Fibroblast of lung (primary cell): Measurements from ENCODE around the gene KYAT1. TPM values are rescaled to one million over a fixed set of nuclear protein-coding genes. Genes with fewer than 3 reads are reported as not detected.

ENCODE experiments used
- DNase-seq, 2 donors: peaks; one replicate each; pipeline versions ENCODE4 v3.0.0 to v3.0.0-alpha.2; 2010; ENCODE audit warnings: low read depth in 2 of 2
- H2AFZ ChIP-seq: 2 replicates; pipeline ENCODE4 v1.5.1; 2012; ENCODE audit warnings: low read length, control low read depth, inconsistent platforms
- H3K27ac ChIP-seq: 2 replicates; pipeline ENCODE4 v1.5.1; 2011; ENCODE audit warnings: low read length, control low read depth; ENCODE audit not compliant: insufficient read depth
- H3K27me3 ChIP-seq: 2 replicates; pipeline ENCODE4 v1.5.1; 2011; ENCODE audit warnings: mild to moderate bottlenecking, low read length; ENCODE audit not compliant: control insufficient read depth, insufficient read depth
- H3K36me3 ChIP-seq: 2 replicates; pipeline ENCODE4 v1.5.1; 2011; ENCODE audit warnings: low read length; ENCODE audit not compliant: control insufficient read depth, insufficient read depth
- H3K4me1 ChIP-seq: 2 replicates; pipeline ENCODE4 v1.5.1; 2011; ENCODE audit warnings: low read length; ENCODE audit not compliant: control insufficient read depth, insufficient read depth; ENCODE audit errors: extremely low read depth
- H3K4me2 ChIP-seq: 2 replicates; pipeline ENCODE4 v1.5.1; 2011; ENCODE audit warnings: low read length, control low read depth; ENCODE audit not compliant: insufficient read depth; ENCODE audit errors: extremely low read depth
- H3K4me3 ChIP-seq, 4 experiments: fragments of 200-600 bp in 1 of 4; sonication (generic) in 1 of 4; replicated peaks in 1 of 4; 2 replicates each; pipeline ENCODE4 v1.5.1; 2011 to 2016; ENCODE audit warnings: low read length in 4 of 4, low read depth in 3 of 4, mild to moderate bottlenecking in 3 of 4, control low read depth in 2 of 4, inconsistent platforms in 1 of 4, mixed read lengths in 1 of 4; ENCODE audit not compliant: insufficient read depth in 1 of 4; ENCODE audit errors: control extremely low read depth in 1 of 4
- H3K79me2 ChIP-seq: 2 replicates; pipeline ENCODE4 v1.5.1; 2012; ENCODE audit warnings: mild to moderate bottlenecking, low read length, inconsistent platforms; ENCODE audit not compliant: control insufficient read depth, insufficient read depth
- H3K9ac ChIP-seq: 2 replicates; pipeline ENCODE4 v1.5.1; 2011; ENCODE audit warnings: mild to moderate bottlenecking, low read length, control low read depth; ENCODE audit not compliant: insufficient read depth
- H3K9me3 ChIP-seq: 2 replicates; pipeline ENCODE4 v1.5.1; 2012; ENCODE audit warnings: low read depth, low read length; ENCODE audit not compliant: control insufficient read depth, insufficient read depth
- H4K20me1 ChIP-seq: 2 replicates; pipeline ENCODE4 v1.5.1; 2011; ENCODE audit warnings: low read length; ENCODE audit not compliant: control insufficient read depth, insufficient read depth; ENCODE audit errors: extremely low read depth
- EZH2 ChIP-seq: IDR thresholded peaks from 2 replicates; pipeline ENCODE4 v1.5.1; 2012; ENCODE audit warnings: low read length, control low read depth, mild to moderate bottlenecking; ENCODE audit errors: missing control alignments
- polyA plus RNA-seq, 2 donors: library from polyadenylated mRNA; depleted of rRNA in 1 of 2; stranded (reverse) in 1 of 2; unstranded in 1 of 2; fragments of >200 nt; gene quantifications; 2 replicates each; pipeline ENCODE4 v1.2.1, GENCODE V29; 2011 to 2012; ENCODE audit warnings: missing spikeins in 1 of 2
- total RNA-seq: library from RNA; depleted of rRNA; stranded (reverse); fragments of >200 nt; gene quantifications from 2 replicates; pipeline ENCODE4 v1.2.1, GENCODE V29; 2014
- TF ChIP-seq, protein P1 (sequence below), 2 donors: IDR thresholded peaks in 1 of 2; conservative IDR thresholded peaks in 1 of 2; 1 replicate in 1 of 2; 2 replicates in 1 of 2; pipeline ENCODE4 v1.5.1; 2011 to 2012; ENCODE audit warnings: low read length in 2 of 2, control low read depth in 1 of 2, inconsistent platforms in 1 of 2, low read depth in 1 of 2, mild to moderate bottlenecking in 1 of 2

Gene KYAT1
- total and polyA plus RNA-seq, 2 donors (not counting 1 experiment from before 2014, with no cell fraction given) = 4.7 to 12.4 TPM

DNA sequence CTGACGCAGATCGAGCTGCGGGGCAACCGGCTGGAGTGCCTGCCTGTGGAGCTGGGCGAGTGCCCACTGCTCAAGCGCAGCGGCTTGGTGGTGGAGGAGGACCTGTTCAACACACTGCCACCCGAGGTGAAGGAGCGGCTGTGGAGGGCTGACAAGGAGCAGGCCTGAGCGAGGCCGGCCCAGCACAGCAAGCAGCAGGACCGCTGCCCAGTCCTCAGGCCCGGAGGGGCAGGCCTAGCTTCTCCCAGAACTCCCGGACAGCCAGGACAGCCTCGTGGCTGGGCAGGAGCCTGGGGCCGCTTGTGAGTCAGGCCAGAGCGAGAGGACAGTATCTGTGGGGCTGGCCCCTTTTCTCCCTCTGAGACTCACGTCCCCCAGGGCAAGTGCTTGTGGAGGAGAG lies 34.5 kb upstream of the KYAT1 start:
- Histone ChIP-seq H3K36me3 (peaks cover 18% of the 10 kb centered on the region), H3K4me3 (no peak overlapping the region), H3K27me3 (no peaks in the 10 kb centered on the region), H4K20me1 (no peaks in the 10 kb centered on the region), H3K79me2 (peaks cover 30% of the 10 kb centered on the region), H2AFZ (no peak overlapping the region), H3K4me2 (no peak overlapping the region), H3K9ac (no peak overlapping the region), H3K4me1 (peaks cover 42% of the 10 kb centered on the region), H3K9me3 (no peaks in the 10 kb centered on the region), H3K27ac (no peak overlapping the region)
- no peak for DNase-seq
- no peak for TF ChIP-seq EZH2
- TF ChIP-seq, protein P1, sequence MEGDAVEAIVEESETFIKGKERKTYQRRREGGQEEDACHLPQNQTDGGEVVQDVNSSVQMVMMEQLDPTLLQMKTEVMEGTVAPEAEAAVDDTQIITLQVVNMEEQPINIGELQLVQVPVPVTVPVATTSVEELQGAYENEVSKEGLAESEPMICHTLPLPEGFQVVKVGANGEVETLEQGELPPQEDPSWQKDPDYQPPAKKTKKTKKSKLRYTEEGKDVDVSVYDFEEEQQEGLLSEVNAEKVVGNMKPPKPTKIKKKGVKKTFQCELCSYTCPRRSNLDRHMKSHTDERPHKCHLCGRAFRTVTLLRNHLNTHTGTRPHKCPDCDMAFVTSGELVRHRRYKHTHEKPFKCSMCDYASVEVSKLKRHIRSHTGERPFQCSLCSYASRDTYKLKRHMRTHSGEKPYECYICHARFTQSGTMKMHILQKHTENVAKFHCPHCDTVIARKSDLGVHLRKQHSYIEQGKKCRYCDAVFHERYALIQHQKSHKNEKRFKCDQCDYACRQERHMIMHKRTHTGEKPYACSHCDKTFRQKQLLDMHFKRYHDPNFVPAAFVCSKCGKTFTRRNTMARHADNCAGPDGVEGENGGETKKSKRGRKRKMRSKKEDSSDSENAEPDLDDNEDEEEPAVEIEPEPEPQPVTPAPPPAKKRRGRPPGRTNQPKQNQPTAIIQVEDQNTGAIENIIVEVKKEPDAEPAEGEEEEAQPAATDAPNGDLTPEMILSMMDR (conservative IDR thresholded peaks at IDR 0.05 in 1 of 2, IDR thresholded peaks at IDR 0.05 in 1 of 2; ENCODE audit: low read depth in 1 of 2, low read length in 2 of 2) = no peak

GRCh38 chr9:128913995-128914772 lies 32.4 kb upstream of the KYAT1 start:
- no peak overlapping the region for H2AFZ ChIP-seq
- H4K20me1 ChIP-seq = no peaks in the 10 kb centered on the region
- H3K9me3 ChIP-seq = no peaks in the 10 kb centered on the region
- no peak overlapping the region for H3K9ac ChIP-seq
- H3K27ac ChIP-seq = no peak overlapping the region
- no peak overlapping the region for H3K4me3 ChIP-seq
- no peak for DNase-seq
- H3K79me2 ChIP-seq = peaks cover 39% of the 10 kb centered on the region
- TF ChIP-seq EZH2 = no peak
- TF ChIP-seq, protein P1 (conservative IDR thresholded peaks at IDR 0.05 in 1 of 2, IDR thresholded peaks at IDR 0.05 in 1 of 2; ENCODE audit: low read depth in 1 of 2, low read length in 2 of 2) = no peak
- H3K4me2 ChIP-seq = no peak overlapping the region
- H3K36me3 ChIP-seq = peaks cover 22% of the 10 kb centered on the region
- H3K27me3 ChIP-seq = no peaks in the 10 kb centered on the region
- peaks cover 39% of the 10 kb centered on the region for H3K4me1 ChIP-seq

DNA sequence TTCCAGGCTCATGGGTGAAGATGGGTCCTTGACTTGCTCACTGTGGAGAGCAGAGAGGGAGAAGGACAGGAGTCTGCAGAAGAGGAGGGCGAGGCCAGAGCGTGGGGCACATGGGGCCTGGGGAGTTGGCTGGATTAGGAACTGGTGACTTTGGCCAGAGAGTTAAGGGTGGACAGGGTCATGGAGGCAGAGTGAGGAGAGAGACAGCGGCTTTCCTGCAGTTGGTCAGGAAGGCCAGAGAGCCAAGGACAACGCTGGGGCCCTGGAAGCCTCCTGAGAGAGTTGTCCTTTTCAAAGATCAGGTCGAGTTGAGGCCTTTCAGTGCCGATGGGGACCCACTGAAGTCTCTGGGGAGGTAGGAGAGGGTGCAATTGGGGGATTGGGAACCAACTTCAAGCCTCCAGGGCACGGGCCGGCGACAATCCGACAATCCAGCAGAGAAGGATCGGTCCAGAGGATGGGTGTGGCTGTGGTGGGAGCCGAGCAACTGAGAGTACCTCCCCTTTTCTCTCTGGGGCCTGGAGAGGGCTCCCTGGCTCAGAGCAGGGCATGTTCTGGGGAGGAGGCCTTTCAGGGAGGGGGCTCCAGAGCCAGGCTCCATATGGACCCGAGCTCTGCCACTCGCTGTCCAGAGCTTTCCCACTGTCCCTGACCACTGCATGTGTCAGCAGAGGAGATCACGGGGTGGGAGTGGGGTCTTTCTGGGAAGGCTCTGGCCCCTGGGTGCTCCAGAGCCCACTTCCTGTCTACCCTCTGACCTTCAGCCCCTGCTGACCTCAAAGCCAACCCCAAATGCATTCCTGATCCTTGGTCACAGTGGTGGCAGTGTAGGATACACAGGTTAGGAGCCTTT lies 31.5 kb upstream of the KYAT1 start:
- H3K27ac ChIP-seq = peak overlapping the region; percentile 62
- no peak overlapping the region for H2AFZ ChIP-seq
- no peak for TF ChIP-seq EZH2
- TF ChIP-seq, protein P1 (conservative IDR thresholded peaks at IDR 0.05 in 1 of 2, IDR thresholded peaks at IDR 0.05 in 1 of 2; ENCODE audit: low read depth in 1 of 2, low read length in 2 of 2) = no peak
- no peaks in the 10 kb centered on the region for H4K20me1 ChIP-seq
- peaks cover 38% of the 10 kb centered on the region for H3K4me1 ChIP-seq
- no peak overlapping the region for H3K4me3 ChIP-seq
- H3K79me2 ChIP-seq = peaks cover 46% of the 10 kb centered on the region
- no peak overlapping the region for H3K9ac ChIP-seq
- H3K9me3 ChIP-seq = no peaks in the 10 kb centered on the region
- H3K27me3 ChIP-seq = no peaks in the 10 kb centered on the region
- no peak for DNase-seq
- peaks cover 31% of the 10 kb centered on the region for H3K36me3 ChIP-seq
- H3K4me2 ChIP-seq = no peak overlapping the region
